Tibial artery (tissue), 4 donors: ENCODE results near the gene MICALL2.

Experiments
- DNase-seq, 2 donors: peaks; one replicate each; pipeline ENCODE4 v3.0.0-alpha.2; 2019
- H3K27ac ChIP-seq, 2 donors: fragments of 200-600 bp; sonication (generic) in 1 of 2; 1 replicate in 1 of 2; 2 replicates in 1 of 2; pipeline ENCODE4 v1.5.1; 2018 to 2019; ENCODE audit warnings: mild to moderate bottlenecking in 1 of 2
- H3K27me3 ChIP-seq, 2 donors: fragments of 200-600 bp; sonication (generic) in 1 of 2; one replicate each; pipeline versions ENCODE4 v1.5.1 to v1.6.0; 2016 to 2019
- H3K36me3 ChIP-seq, 3 donors: fragments of 200-600 bp; sonication (generic) in 2 of 3; one replicate each; pipeline ENCODE4 v1.5.1; 2016 to 2019; ENCODE audit warnings: mild to moderate bottlenecking in 2 of 3
- H3K4me1 ChIP-seq, 4 donors: fragments of 200-600 bp; sonication (generic) in 2 of 4; 1 replicate in 3 of 4; 2 replicates in 1 of 4; pipeline ENCODE4 v1.5.1; 2016 to 2019
- H3K4me3 ChIP-seq, 2 donors: fragments of 200-600 bp; sonication (generic) in 1 of 2; 1 replicate in 1 of 2; 2 replicates in 1 of 2; pipeline ENCODE4 v1.5.1; 2018 to 2019; ENCODE audit warnings: mild to moderate bottlenecking in 2 of 2
- H3K9me3 ChIP-seq, 3 donors: fragments of 200-600 bp; sonication (generic) in 1 of 3; one replicate each; pipeline ENCODE4 v1.5.1; 2016 to 2019
- CTCF ChIP-seq, 2 experiments: fragments of 200-600 bp in 1 of 2; fragments of 450-650 bp in 1 of 2; IDR thresholded peaks; one replicate each; pipeline ENCODE4 v1.5.1; 2017 to 2019; ENCODE audit warnings: antibody characterized with exemption in 2 of 2, mild to moderate bottlenecking in 1 of 2, moderate library complexity in 1 of 2
- intact Hi-C: fragments of 100-400 bp; cut with DNase I; formaldehyde crosslinking; loops from one replicate; pipeline ENCODE4 v1.15.0; 2023; ENCODE audit warnings: low total_unique reads

The MICALL2 gene

DNA sequence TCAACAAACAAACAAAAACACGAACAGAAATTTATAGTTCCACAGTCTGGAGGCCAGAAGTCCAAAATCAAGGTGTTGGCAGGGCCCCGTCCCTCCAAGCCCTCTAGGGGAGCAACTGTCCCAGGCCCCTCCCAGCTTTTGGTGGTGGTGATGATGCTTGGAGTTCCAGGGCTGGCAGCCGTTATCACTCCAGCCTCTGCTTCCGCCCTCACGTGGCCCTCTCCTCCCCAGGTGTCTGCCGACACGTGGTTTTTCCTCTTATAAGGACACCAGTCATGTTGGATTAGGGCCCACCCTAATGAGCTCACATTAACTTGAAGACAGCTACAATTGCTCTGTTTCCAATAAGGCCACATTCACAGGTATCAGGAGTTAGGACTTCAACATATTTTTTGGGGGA is 49.7 kb downstream of the MICALL2 start:
- intact Hi-C loops = no loop called here

DNA sequence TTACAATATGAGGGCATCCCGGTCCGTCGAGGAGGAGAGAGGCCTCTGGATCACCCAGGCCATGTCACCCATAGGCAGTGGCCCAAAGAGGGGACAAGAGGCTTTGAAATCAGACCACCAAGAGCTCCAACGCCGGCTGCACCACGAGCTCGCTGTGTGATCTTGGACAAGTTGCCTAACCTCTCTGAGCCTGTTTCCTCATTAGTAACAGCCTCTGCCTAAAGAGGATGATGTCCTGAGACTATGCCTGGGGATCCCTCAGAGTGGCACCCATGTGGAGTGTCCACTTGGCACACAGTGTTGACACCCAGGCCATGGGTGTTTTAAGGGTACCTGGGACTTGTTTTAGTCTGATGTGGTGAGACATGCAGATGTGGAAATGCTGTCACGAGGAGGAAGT is 50.8 kb downstream of the MICALL2 start:
- H3K27ac ChIP-seq = no peak overlapping the region
- TF ChIP-seq CTCF (IDR thresholded peaks at IDR 0.05) = no peak
- no peak for DNase-seq
- intact Hi-C loops = no loop called here
- peaks cover 0 to 16% (median 9%) of the 10 kb centered on the region in 4 donors for H3K4me1 ChIP-seq
- no peak overlapping the region for H3K4me3 ChIP-seq
- no peaks in the 10 kb centered on the region for H3K36me3 ChIP-seq
- H3K27me3 ChIP-seq = peaks cover 0 to 99% of the 10 kb centered on the region in 2 donors
- no peaks in the 10 kb centered on the region for H3K9me3 ChIP-seq

More for the DNA sequence above, 49.7 kb downstream of the MICALL2 start:
- TF ChIP-seq CTCF (IDR thresholded peaks at IDR 0.05) = no peak
- H3K27me3 ChIP-seq = peaks cover 0 to 99% of the 10 kb centered on the region in 2 donors
- no peak overlapping the region for H3K27ac ChIP-seq
- peaks cover 0 to 11% (median 9%) of the 10 kb centered on the region in 4 donors for H3K4me1 ChIP-seq
- no peak overlapping the region for H3K4me3 ChIP-seq
- no peak for DNase-seq
- H3K36me3 ChIP-seq = no peaks in the 10 kb centered on the region
- H3K9me3 ChIP-seq = no peaks in the 10 kb centered on the region

GRCh38 chr7:1407892-1408291 is 51.4 kb downstream of the MICALL2 start:
- Histone ChIP-seq H3K4me1 (peaks cover 0 to 12% (median 8%) of the 10 kb centered on the region in 4 donors), H3K27ac (no peak overlapping the region), H3K36me3 (no peaks in the 10 kb centered on the region), H3K4me3 (no peak overlapping the region), H3K9me3 (no peaks in the 10 kb centered on the region), H3K27me3 (peaks cover 0 to 99% of the 10 kb centered on the region in 2 donors)
- no peak for DNase-seq
- intact Hi-C loops = no loop called here
- TF ChIP-seq CTCF (IDR thresholded peaks at IDR 0.05) = no peak

GRCh38 chr7:1404898-1405548 is 54.2 kb downstream of the MICALL2 start:
- H3K27ac ChIP-seq = no peak overlapping the region
- peaks cover 0 to 98% of the 10 kb centered on the region in 2 donors for H3K27me3 ChIP-seq
- TF ChIP-seq CTCF (IDR thresholded peaks at IDR 0.05) = no peak
- peaks cover 0 to 5% (median 0%) of the 10 kb centered on the region in 4 donors for H3K4me1 ChIP-seq
- no peaks in the 10 kb centered on the region for H3K36me3 ChIP-seq
- intact Hi-C loops = no loop called here
- no peak for DNase-seq
- H3K9me3 ChIP-seq = peaks cover 4 to 13% (median 11%) of the 10 kb centered on the region in 3 donors
- no peak overlapping the region for H3K4me3 ChIP-seq

DNA sequence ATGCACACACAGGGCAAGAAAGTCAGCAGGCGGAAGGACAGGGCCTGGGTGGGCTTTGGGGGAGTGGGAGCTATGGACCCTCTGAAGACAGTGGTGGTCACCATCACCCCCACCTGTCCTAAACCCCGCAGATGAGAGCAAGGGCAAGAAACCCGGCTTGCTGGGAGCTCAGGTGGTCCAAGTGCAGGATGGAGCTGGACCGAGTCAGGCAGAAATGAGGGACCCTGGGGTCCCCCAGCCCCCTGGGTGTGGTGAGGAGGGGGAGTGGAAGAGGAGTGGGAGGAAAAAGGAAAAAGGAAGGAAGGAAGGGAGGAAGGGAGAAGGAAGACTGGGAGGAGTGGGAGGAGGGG is 54.8 kb downstream of the MICALL2 start:
- Histone ChIP-seq H3K4me3 (no peak overlapping the region), H3K4me1 (peaks cover 0 to 5% (median 0%) of the 10 kb centered on the region in 4 donors), H3K27me3 (peaks cover 0 to 97% of the 10 kb centered on the region in 2 donors), H3K27ac (no peak overlapping the region), H3K9me3 (peaks cover 4 to 13% (median 11%) of the 10 kb centered on the region in 3 donors), H3K36me3 (no peaks in the 10 kb centered on the region)
- TF ChIP-seq CTCF (IDR thresholded peaks at IDR 0.05) = no peak
- intact Hi-C loops = no loop called here
- DNase-seq = no peak
